ENCODE results near the gene NFE2L1.

DNA sequence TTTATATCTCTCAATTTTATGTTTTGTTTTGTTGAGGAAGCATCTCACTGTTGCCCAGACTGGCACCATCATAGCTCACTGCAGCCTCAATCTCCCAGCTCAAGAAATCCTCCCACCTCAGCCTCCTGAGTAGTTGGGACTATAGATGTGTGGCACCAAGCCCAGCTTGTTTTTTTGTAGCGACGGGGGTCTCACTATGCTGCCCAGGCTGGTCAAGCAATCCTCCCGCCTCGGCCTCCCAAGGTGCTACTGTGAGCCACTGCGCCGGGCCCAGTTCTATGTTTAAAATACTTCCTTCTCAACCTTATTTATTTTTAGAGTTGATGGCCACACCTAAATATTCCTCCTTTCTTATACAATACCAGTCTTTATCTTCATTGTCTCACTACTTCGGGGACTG lies 1.9 kb upstream of the NFE2L1 start:
- no peak for TF ChIP-seq POLR2AphosphoS5 (IDR thresholded peaks at IDR 0.05; ENCODE audit: low read depth, low read length)
- TF ChIP-seq POLR2A (IDR thresholded peaks at IDR 0.05; ENCODE audit: low read depth, low read length), result no peak
- no peak for TF ChIP-seq TAF1 (IDR thresholded peaks at IDR 0.05; ENCODE audit: low read depth, low read length)
